ENCODE data around the gene CLIC1. TPM values are rescaled to one million over a fixed set of nuclear protein-coding genes. Genes with fewer than 3 reads are reported as not detected.

Gene CLIC1
- polyA plus RNA-seq, 2 of the 4 experiments (the other 2 are of a cell fraction), result 249 to 346 TPM

GRCh38 chr6:31737315-31737990 is 1.1 kb upstream of the CLIC1 start (continued):
- TF ChIP-seq CTCF (IDR thresholded peaks at IDR 0.05) (no peak), ESRRA (IDR thresholded peaks at IDR 0.05; ENCODE audit: borderline replicate concordance, low read length) (no peak), NR3C1 (IDR thresholded peaks at IDR 0.05) (no peak)

- DNase-seq (ENCODE audit: low read depth in 1 of 2, low spot score in 1 of 2) (no peak), FAIRE-seq (no peak), ATAC-seq (no peak)
- 51% methylated on average over 6 of the region's 10 CpGs for WGBS (ENCODE audit: missing lambda C conversion rate)
- Histone ChIP-seq H3K27ac (peak overlapping the region; percentile 94 to 99), H3K4me3 (peak overlapping the region; percentile 70), H3K9me3 (no peaks in the 10 kb centered on the region), H3K4me1 (peaks cover 51% of the 10 kb centered on the region), H3K4me2 (peak overlapping the region; percentile 99)
- CTCF ChIA-PET, result interaction anchor here (0.7 to 4.5 kb wide), 7 partner anchors 7 to 93 kb away, joined by 3 to 30 read pairs (median 6); partner anchors contain the start of genes DDAH2 and VARS1
- POLR2A ChIA-PET, result interaction anchor here (0.9 to 1.3 kb wide), 3 partner anchors 16 to 78 kb away, joined by 3 to 5 read pairs (median 3); partner anchors contain the start of genes HSPA1A, HSPA1L and VWA7
- TF ChIP-seq ZSCAN20 (CRISPR knock-in tag; IDR thresholded peaks at IDR 0.05), result no peak
- TF ChIP-seq TFCP2L1 (CRISPR knock-in tag; IDR thresholded peaks at IDR 0.05), result no peak
- TF ChIP-seq PHF8 (IDR thresholded peaks at IDR 0.05; ENCODE audit: borderline replicate concordance, low read depth), result no peak
- no peak for TF ChIP-seq CTCF (IDR thresholded peaks at IDR 0.05)
- TF ChIP-seq EHMT2 (IDR thresholded peaks at IDR 0.05; ENCODE audit: low read depth), result no peak
- TF ChIP-seq CEBPB (IDR thresholded peaks at IDR 0.05), result no peak
- no peak for TF ChIP-seq BCL3 (IDR thresholded peaks at IDR 0.05)
- TF ChIP-seq HES2 (IDR thresholded peaks at IDR 0.05), result no peak
- no peak for TF ChIP-seq ATOH8 (CRISPR knock-in tag; IDR thresholded peaks at IDR 0.05; ENCODE audit: low read depth)
- TF ChIP-seq NR3C1 (IDR thresholded peaks at IDR 0.05), result no peak
- no peak for TF ChIP-seq SMC3 (IDR thresholded peaks at IDR 0.05)
- no peak for TF ChIP-seq RARB (CRISPR knock-in tag; IDR thresholded peaks at IDR 0.05)
- no peak for TF ChIP-seq EHF (CRISPR knock-in tag; IDR thresholded peaks at IDR 0.05)
- TF ChIP-seq ZFP36 (IDR thresholded peaks at IDR 0.05; ENCODE audit: borderline replicate concordance, partially characterized antibody), result no peak
- TF ChIP-seq KDM5A (IDR thresholded peaks at IDR 0.05), result no peak
- TF ChIP-seq RNF2 (IDR thresholded peaks at IDR 0.05; ENCODE audit: borderline replicate concordance, low read depth), result no peak
Measured at GRCh38 chr6:31736768-31737314, 511 bp upstream of the CLIC1 start.

All from A549 (cell line).